ENCODE results near the gene ZIK1. TPM values are rescaled to one million over a fixed set of nuclear protein-coding genes. Genes with fewer than 3 reads are reported as not detected.

The ZIK1 gene
- total and polyA plus RNA-seq, 9 of the 15 experiments (the other 6 are each of a cell fraction or from before 2014, with no cell fraction given) = 0.03 to 0.42 (median 0.15) TPM; not detected in 1

DNA sequence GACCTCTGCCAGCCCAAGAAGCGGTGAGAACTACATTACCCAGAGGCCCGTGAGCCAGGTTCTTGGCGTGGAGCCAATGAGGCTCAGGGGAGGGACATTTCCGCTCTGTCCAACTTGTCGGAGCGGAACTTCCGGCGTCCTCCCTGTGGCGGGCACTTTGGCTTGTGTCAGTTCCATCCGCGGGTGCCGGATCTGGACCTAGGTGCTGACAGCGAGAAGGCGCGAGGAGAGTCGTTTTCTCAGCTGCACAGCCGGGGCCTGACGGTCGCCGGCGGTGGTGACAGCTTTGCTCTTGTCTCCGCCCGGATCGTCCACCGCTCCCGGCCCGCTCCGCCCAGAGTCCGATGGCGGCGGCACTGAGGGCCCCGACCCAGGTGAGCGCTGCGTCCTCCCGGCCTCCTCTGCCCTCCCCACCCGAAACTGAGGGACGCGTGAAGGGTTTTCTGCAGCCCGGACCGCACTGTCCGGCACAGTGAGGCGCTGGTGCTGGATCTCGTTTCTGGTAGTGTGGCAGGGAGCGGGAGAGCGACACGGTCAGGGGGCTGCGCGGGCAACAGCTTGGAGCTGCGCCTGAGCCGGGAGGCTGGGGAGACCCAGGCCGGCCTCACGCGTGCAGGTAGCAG, 15.9 kb downstream of the ZIK1 start, which contains the start of gene ZNF530 (continued):
- TF ChIP-seq ZNF140 (CRISPR knock-in tag; IDR thresholded peaks at IDR 0.05) = no peak
- TF ChIP-seq MAZ (CRISPR knock-in tag; conservative IDR thresholded peaks at IDR 0.05 in 1 of 2, IDR thresholded peaks at IDR 0.05 in 1 of 2) = peak; percentile 71 to 78
- TF ChIP-seq SREBF1 (IDR thresholded peaks at IDR 0.05; ENCODE audit: borderline replicate concordance, low read depth, low read length) = no peak
- TF ChIP-seq, protein P1, sequence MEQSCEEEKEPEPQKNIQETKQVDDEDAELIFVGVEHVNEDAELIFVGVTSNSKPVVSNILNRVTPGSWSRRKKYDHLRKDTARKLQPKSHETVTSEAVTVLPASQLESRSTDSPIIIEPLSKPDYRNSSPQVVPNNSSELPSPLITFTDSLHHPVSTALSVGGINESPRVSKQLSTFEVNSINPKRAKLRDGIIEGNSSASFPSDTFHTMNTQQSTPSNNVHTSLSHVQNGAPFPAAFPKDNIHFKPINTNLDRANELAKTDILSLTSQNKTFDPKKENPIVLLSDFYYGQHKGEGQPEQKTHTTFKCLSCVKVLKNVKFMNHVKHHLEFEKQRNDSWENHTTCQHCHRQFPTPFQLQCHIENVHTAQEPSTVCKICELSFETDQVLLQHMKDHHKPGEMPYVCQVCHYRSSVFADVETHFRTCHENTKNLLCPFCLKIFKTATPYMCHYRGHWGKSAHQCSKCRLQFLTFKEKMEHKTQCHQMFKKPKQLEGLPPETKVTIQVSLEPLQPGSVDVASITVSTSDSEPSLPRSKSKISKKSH (CRISPR knock-in tag; IDR thresholded peaks at IDR 0.05) = no peak
- TF ChIP-seq NFRKB (IDR thresholded peaks at IDR 0.05; ENCODE audit: low read depth) = no peak
- TF ChIP-seq, protein P2, sequence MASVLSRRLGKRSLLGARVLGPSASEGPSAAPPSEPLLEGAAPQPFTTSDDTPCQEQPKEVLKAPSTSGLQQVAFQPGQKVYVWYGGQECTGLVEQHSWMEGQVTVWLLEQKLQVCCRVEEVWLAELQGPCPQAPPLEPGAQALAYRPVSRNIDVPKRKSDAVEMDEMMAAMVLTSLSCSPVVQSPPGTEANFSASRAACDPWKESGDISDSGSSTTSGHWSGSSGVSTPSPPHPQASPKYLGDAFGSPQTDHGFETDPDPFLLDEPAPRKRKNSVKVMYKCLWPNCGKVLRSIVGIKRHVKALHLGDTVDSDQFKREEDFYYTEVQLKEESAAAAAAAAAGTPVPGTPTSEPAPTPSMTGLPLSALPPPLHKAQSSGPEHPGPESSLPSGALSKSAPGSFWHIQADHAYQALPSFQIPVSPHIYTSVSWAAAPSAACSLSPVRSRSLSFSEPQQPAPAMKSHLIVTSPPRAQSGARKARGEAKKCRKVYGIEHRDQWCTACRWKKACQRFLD (CRISPR knock-in tag; IDR thresholded peaks at IDR 0.05) = no peak
- no peak for TF ChIP-seq MEF2A (IDR thresholded peaks at IDR 0.05; ENCODE audit: control insufficient read depth, low read depth, low read length)
- TF ChIP-seq, protein P3, sequence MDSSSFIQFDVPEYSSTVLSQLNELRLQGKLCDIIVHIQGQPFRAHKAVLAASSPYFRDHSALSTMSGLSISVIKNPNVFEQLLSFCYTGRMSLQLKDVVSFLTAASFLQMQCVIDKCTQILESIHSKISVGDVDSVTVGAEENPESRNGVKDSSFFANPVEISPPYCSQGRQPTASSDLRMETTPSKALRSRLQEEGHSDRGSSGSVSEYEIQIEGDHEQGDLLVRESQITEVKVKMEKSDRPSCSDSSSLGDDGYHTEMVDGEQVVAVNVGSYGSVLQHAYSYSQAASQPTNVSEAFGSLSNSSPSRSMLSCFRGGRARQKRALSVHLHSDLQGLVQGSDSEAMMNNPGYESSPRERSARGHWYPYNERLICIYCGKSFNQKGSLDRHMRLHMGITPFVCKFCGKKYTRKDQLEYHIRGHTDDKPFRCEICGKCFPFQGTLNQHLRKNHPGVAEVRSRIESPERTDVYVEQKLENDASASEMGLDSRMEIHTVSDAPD (CRISPR knock-in tag; IDR thresholded peaks at IDR 0.05) = no peak
- TF ChIP-seq SAP30 (IDR thresholded peaks at IDR 0.05; ENCODE audit: borderline replicate concordance, insufficient read depth, low read depth, low read length, poor library complexity, severe bottlenecking) = peak; percentile 92
- no peak for TF ChIP-seq RBM22 (IDR thresholded peaks at IDR 0.05; ENCODE audit: low read depth, low read length, poor library complexity, severe bottlenecking)
- TF ChIP-seq, protein P4, sequence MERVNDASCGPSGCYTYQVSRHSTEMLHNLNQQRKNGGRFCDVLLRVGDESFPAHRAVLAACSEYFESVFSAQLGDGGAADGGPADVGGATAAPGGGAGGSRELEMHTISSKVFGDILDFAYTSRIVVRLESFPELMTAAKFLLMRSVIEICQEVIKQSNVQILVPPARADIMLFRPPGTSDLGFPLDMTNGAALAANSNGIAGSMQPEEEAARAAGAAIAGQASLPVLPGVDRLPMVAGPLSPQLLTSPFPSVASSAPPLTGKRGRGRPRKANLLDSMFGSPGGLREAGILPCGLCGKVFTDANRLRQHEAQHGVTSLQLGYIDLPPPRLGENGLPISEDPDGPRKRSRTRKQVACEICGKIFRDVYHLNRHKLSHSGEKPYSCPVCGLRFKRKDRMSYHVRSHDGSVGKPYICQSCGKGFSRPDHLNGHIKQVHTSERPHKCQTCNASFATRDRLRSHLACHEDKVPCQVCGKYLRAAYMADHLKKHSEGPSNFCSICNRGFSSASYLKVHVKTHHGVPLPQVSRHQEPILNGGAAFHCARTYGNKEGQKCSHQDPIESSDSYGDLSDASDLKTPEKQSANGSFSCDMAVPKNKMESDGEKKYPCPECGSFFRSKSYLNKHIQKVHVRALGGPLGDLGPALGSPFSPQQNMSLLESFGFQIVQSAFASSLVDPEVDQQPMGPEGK (CRISPR knock-in tag; IDR thresholded peaks at IDR 0.05; ENCODE audit: borderline replicate concordance) = no peak
- TF ChIP-seq, protein P5, sequence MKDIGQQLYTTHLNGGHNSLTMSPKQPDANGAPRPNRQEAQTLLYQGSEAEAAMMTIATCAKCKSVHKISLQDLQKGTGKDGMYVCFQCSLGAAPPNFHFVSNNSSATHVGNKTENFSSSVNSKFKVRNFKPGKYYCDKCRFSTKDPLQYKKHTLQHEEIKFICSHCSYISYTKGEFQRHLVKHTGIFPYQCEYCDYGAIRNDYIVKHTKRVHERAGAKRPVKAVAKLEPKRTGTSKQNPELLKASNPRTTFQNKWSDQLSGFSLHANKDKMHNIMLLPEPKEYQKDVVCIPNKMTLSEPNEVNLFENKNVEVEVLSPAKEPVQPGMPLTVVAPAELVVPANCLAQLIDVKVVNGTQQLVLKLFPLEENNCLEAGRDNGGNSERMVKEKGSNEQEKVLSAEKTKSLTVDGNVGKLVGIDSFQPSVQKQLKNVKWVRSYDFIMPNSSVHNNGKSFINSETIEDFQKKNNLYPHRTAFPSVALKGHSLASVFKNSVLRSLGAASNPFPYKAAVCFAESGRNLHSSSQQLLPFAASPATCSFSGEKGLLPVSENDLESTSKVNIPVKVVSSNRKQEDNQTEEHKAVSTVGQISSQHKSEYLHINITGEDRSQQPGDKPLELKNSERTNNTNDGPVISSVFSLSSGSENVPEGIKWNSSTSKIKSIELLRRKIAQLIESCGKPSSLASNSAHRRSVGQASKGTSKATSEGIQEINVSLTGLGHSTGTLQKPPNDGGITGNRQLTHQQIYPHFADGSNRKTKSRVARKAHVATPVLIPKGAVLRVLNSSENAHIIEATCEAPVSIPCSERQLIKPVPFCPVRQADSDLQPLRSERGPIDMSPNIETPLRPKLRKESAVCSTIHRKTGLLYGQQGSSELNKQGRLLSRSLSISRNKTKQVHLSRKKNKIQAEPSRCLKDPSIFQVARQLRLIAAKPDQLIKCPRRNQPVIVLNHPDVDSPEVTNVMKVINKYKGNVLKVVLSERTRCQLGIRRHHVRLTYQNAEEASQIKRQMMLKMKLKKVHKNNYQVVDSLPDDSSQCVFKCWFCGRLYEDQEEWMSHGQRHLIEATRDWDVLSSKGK (CRISPR knock-in tag; IDR thresholded peaks at IDR 0.05) = no peak
- no peak for TF ChIP-seq GTF2E2 (tag; IDR thresholded peaks at IDR 0.05)
- TF ChIP-seq, protein P6, sequence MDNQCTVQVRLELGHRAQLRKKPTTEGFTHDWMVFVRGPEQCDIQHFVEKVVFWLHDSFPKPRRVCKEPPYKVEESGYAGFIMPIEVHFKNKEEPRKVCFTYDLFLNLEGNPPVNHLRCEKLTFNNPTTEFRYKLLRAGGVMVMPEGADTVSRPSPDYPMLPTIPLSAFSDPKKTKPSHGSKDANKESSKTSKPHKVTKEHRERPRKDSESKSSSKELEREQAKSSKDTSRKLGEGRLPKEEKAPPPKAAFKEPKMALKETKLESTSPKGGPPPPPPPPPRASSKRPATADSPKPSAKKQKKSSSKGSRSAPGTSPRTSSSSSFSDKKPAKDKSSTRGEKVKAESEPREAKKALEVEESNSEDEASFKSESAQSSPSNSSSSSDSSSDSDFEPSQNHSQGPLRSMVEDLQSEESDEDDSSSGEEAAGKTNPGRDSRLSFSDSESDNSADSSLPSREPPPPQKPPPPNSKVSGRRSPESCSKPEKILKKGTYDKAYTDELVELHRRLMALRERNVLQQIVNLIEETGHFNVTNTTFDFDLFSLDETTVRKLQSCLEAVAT (IDR thresholded peaks at IDR 0.05) = no peak

All from K562 (cell line).